ENCODE measurements around the gene RAPGEF1.
"Not testable (repeated sequence)": the region's sequence is repeated elsewhere in the genome, so short reads cannot be mapped to it uniquely, and the experiment has no call there.

The RAPGEF1 gene

DNA sequence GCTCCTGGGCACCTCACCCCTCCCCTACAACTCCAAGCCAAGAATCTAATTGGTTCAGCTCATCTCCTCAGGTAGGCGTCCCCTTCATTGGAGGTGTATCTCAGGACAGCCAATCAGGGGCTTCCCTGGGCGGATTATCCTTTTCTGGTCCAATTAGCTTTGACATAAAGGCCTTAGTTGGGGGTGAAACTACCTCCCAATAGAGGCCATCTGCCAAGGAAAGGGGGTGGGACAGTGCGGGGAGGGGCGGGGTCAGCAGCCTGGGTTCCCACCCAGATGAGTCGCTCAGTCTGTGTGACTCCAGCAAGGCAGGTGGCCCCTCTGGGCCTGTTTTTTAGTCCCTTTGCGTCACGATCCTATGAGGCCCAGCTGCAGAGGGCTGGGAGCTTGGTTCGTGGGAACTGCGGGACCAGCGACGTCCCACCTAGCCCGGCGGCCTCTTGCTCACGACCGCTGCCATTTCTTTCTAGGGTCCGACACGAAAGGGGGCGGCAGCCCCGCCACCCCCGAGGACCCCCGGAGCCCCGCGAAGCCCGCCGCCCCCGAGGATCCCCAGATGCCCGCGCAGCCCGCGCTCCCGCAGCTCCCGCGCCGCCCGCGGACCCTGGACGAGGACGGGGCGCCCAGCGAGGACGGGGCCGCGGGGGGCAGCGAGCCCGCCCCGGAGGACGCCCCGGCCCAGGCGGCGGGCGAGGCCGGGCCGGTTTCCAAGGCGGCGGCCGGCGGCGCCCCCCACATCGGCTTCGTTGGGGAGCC is 185.6 kb downstream of the RAPGEF1 start:
- DNase-seq, result no peak

GRCh38 chr9:131552030-131552429 is 187.8 kb downstream of the RAPGEF1 start:
- DNase-seq, result no peak

DNA sequence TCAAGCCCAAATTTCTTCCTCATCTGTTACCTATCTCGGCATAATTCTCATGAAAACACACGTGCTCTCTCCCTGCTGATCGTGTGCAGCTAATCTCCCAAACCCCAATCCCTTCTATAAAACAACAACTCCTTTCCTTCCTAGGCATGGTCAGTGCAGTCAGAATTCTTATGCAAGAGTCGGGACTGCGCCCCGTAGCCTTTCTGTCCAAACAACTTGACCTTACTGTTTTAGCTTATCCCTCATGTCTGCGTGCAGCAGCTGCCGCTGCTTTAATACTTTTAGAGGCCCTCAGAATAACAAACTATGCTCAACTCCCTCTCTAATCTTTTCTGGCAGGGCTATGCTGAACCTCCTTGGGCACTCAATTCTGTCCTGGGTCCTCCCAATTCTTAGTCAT is 189.4 kb downstream of the RAPGEF1 start:
- not testable (repeated sequence) for DNase-seq

DNA sequence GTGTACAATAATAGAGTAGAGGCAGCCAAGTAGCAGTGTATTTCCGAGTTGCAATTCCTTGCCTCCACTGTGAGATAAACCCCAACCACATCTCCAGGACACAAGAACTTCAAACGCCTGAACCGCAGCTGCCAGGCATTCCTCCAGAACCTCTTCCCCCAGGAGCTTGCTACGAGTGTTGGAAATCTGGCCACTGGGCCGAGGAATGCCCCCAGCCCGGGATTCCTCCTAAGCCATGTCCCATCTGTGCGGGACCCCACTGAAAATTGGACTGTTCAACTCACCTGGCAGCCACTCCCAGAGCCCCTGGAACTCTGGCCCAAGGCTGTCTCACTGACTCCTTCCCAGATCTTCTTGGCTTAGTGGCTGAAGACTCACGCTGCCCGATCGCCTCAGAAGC is 190.7 kb downstream of the RAPGEF1 start:
- DNase-seq, result not testable (repeated sequence)

DNA sequence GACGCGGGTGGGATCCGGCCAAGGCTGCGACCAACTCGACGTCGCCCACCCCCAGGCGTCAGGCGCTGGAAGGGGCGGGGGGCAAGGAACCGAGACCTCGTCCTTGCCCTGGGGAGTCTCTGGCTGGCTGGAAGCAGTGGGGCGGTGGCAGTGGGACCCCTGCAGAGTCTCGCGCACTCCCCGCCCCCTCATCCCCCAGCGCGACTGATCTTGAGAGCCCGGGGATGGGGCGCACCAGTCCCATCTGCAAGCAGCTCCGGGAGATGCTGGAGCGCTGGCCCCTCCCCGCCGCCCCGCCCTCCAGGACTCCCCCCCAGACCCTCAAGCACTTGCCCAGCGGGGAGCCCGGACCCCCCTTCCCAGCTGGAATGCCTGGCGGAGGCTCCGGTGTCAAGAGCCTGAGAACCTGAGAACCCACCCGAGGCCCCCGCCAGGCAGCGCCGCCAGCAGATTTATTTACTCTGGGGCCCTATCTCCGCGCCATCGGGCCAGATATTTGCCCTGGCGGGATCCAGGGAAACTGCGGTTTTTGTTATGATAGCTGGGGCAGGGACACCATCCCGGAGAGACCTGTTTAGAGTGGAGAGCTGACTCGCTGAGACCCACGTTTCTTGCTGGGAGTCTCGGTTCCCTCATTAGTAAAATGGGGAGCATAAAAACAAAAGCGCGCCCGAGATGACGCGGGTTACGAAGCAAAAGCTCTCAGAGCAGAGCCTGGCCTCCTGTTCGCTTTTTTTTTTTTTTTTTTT is 193.4 kb downstream of the RAPGEF1 start:
- DNase-seq, result peak; percentile 17

DNA sequence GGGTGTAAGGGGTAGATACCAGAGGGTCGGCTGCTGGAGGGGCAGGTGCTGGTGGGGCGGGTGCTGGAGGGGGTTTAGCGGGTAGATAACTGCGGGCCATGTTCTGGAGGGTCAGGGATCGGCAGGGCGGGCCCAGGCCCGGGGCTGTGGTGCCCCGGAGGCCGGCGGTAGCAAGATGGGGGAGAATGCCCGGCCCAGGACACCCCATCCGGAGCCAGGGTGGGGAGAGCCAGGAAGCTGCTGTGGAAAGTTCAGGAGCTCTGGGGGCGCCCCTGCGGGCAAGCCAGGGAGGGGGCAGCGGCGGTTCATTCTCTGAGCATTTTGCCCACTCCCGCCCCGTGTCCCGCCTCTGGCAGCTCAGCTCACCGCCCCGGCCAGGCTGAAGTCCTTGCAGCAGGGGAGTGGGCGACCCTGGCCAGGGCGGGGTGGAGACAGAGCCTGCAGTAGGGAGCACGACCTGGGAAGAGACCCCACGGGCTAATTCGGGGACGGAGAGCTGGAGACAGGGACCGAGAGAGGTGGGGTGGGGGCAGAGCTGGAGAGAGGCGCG is 194.0 kb downstream of the RAPGEF1 start:
- DNase-seq, result no peak

- DNase-seq, result no peak
Measured at GRCh38 chr9:131545003-131545785, 194.7 kb downstream of the RAPGEF1 start, which contains the start of gene PRRT1B. Gene PRRT1B, plus strand, starts transcription at chr9:131545523. Its CDS starts 93 bp downstream, at chr9:131545616.

DNA sequence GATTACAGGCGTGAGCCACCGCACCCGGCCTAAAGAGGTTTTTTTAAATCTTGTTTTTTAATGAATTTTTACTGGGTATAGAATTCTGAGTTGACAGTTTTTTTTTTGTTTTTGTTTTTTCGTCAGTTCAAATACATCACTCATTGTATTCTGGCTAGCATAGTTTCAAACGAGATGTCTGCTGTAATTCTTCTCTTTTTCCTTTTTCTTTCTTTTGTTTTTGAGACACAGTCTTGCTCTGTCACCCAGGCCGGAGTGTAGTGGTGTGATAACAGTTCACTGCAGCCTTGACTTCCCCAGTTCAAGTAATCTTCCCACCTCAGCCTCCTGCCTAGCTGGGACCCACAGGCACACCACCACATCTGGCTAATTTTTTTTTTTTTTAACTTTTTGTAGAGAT is 196.7 kb downstream of the RAPGEF1 start:
- no peak for DNase-seq

GRCh38 chr9:131539223-131539923 is 200.5 kb downstream of the RAPGEF1 start:
- no peak for DNase-seq

DNA sequence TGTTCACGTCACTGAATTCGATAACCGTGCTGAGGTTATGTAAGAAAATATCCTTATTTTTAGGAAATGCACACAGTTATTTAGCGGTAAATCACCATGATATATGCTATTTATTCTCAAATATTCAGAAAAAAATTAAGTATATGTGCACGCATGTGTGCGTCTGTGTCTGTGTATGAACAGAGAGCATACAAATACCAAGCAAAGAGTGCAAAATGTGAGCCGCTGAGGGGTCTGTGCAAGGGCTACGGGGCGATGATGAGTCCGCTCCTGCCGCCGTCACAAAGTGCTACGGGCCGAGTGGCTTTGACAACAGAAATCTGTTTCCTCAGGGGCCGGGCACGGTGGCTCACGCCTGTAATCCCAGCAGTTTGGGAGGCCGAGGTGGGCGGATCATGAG is 201.9 kb downstream of the RAPGEF1 start:
- DNase-seq, result no peak

DNA sequence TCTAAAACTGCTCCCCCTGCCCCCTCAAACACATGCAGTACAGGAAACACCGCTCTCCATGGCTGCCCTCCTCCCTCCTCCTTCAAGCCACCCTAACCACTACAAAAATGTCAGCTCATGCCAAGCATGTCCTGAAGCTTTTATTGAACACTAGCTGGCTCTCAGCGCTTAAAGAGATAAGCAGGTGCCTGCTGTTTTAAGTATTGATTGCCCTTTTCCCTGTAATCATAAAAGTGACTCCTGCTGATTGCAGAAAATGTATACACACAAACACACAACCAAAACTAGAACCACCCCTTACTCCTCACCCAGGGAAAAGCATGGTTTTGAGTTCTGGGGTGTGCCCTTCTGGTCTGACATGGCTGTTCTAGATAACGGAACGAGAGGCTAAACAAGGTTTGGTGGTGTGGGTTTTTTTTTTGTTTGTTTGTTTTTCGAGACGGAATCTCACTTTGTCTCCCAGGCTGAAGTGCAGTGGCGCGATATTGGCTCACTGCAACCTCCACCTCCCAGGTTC is 205.1 kb downstream of the RAPGEF1 start:
- DNase-seq, result no peak

GRCh38 chr9:131530920-131531832 is 208.7 kb downstream of the RAPGEF1 start, which contains the start of gene UCK1:
Gene UCK1, minus strand, starts transcription at chr9:131531263. Its CDS starts 89 bp downstream, at chr9:131531174.
- DNase-seq, result peak; percentile 81

GRCh38 chr9:131530546-131530919 is 209.3 kb downstream of the RAPGEF1 start:
- DNase-seq, result peak; percentile 42

- no peak for DNase-seq
Measured at GRCh38 chr9:131529597-131530545, 210.0 kb downstream of the RAPGEF1 start.

- DNase-seq, result no peak
Measured at GRCh38 chr9:131528886-131529505, 210.9 kb downstream of the RAPGEF1 start.

DNA sequence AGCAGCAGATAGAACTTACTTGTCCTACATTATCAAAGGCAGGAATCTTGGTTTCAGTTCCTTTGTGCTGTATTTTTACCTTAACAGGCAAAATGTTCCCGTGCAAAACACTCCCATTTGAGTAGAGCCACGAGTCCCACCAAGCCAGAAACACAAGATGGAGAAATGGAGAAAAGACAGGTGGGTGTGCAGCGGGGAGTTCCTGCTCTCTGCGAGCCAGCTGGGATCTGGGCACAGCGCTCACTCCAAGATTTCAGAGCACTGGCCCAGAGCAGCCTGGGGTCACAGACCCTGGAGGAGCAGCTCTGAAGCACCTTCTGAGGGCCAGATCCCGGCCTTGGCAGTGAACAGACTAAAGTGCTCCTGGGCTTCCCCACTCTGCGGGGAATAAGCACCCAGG is 211.7 kb downstream of the RAPGEF1 start:
- DNase-seq, result no peak

All from fibroblast of skin of back (primary cell).